ENCODE measurements around the gene PGAP3.

Gene PGAP3

GRCh38 chr17:39694593-39694992 lies 6.7 kb upstream of the PGAP3 start:
- Histone ChIP-seq H2AFZ (ENCODE audit: low read depth, low read length) (no peak overlapping the region), H3K27ac (ENCODE audit: low read length, poor library complexity, severe bottlenecking) (no peak overlapping the region), H3K4ac (ENCODE audit: low read depth in 1 of 2, low read length in 2 of 2) (no peak overlapping the region), H3K9ac (ENCODE audit: low read length) (no peak overlapping the region), H3K18ac (ENCODE audit: low read depth in 1 of 2, low read length in 2 of 2) (no peak overlapping the region), H3K79me1 (replicated peaks; ENCODE audit: low read length, poor library complexity, severe bottlenecking) (no peaks in the 10 kb centered on the region), H3K4me1 (ENCODE audit: control insufficient read depth, insufficient read depth, low read depth, low read length) (peaks cover 20% of the 10 kb centered on the region), H3K27me3 (ENCODE audit: control insufficient read depth in 1 of 2, insufficient read depth in 1 of 2, low read length in 2 of 2) (no peaks in the 10 kb centered on the region), H2AK5ac (ENCODE audit: low read length, severe bottlenecking) (peak overlapping the region; percentile 1), H3K4me3 (ENCODE audit: insufficient read depth in 1 of 2, low read depth in 1 of 2, low read length in 2 of 2) (no peak overlapping the region), H3K36me3 (ENCODE audit: control insufficient read depth in 1 of 2, insufficient read depth in 2 of 2, low read depth in 1 of 2, low read length in 2 of 2) (no peaks in the 10 kb centered on the region), H3K4me2 (ENCODE audit: low read length, poor library complexity, severe bottlenecking) (no peak overlapping the region), H4K8ac (ENCODE audit: low read length) (no peak overlapping the region), H2BK12ac (ENCODE audit: low read length in 2 of 2) (no peak overlapping the region), H4K91ac (ENCODE audit: low read length) (no peak overlapping the region), H2BK120ac (ENCODE audit: low read depth, low read length) (no peak overlapping the region), H2BK5ac (ENCODE audit: low read depth, low read length, poor library complexity, severe bottlenecking) (no peak overlapping the region), H2BK15ac (ENCODE audit: low read depth, poor library complexity, severe bottlenecking) (no peak overlapping the region), H3K9me3 (ENCODE audit: control insufficient read depth, low read length) (no peaks in the 10 kb centered on the region), H3K14ac (ENCODE audit: low read length in 2 of 2) (no peak overlapping the region), H3K23ac (ENCODE audit: low read length in 2 of 2) (no peak overlapping the region)
- DNase-seq = no peak
- 89% methylated on average over 5 of the region's 5 CpGs for WGBS

- WGBS = 19% methylated on average over 2 of the region's 3 CpGs
Measured at GRCh38 chr17:39688945-39689344, 1.1 kb upstream of the PGAP3 start.

GRCh38 chr17:39688475-39688835 lies 598 bp upstream of the PGAP3 start:
- H4K91ac ChIP-seq (ENCODE audit: low read length) = no peak overlapping the region
- H3K4me1 ChIP-seq (ENCODE audit: control insufficient read depth, insufficient read depth, low read depth, low read length) = peaks cover 4% of the 10 kb centered on the region
- H3K36me3 ChIP-seq (ENCODE audit: control insufficient read depth in 1 of 2, insufficient read depth in 2 of 2, low read depth in 1 of 2, low read length in 2 of 2) = peaks cover 13% of the 10 kb centered on the region in 2 experiments
- H3K18ac ChIP-seq (ENCODE audit: low read depth in 1 of 2, low read length in 2 of 2) = peak overlapping the region in 1 of 2 experiments; percentile 97
- peak overlapping the region; percentile 80 for H3K9ac ChIP-seq (ENCODE audit: low read length)
- H2AFZ ChIP-seq (ENCODE audit: low read depth, low read length) = peak overlapping the region; percentile 33
- no peak overlapping the region for H2BK120ac ChIP-seq (ENCODE audit: low read depth, low read length)
- H4K8ac ChIP-seq (ENCODE audit: low read length) = peak overlapping the region; percentile 86
- H2BK12ac ChIP-seq (ENCODE audit: low read length in 2 of 2) = no peak overlapping the region
- no peak overlapping the region for H3K23ac ChIP-seq (ENCODE audit: low read length in 2 of 2)
- H2BK5ac ChIP-seq (ENCODE audit: low read depth, low read length, poor library complexity, severe bottlenecking) = no peak overlapping the region
- no peaks in the 10 kb centered on the region for H3K79me1 ChIP-seq (replicated peaks; ENCODE audit: low read length, poor library complexity, severe bottlenecking)
- H2BK15ac ChIP-seq (ENCODE audit: low read depth, poor library complexity, severe bottlenecking) = no peak overlapping the region
- peak overlapping the region in 1 of 2 experiments; percentile 78 for H3K4ac ChIP-seq (ENCODE audit: low read depth in 1 of 2, low read length in 2 of 2)
- no peak overlapping the region for H3K14ac ChIP-seq (ENCODE audit: low read length in 2 of 2)
- no peaks in the 10 kb centered on the region for H3K27me3 ChIP-seq (ENCODE audit: control insufficient read depth in 1 of 2, insufficient read depth in 1 of 2, low read length in 2 of 2)
- H3K4me3 ChIP-seq (ENCODE audit: insufficient read depth in 1 of 2, low read depth in 1 of 2, low read length in 2 of 2) = peak overlapping the region in 1 of 2 experiments; percentile 80
- peak; percentile 26 for DNase-seq
- peak overlapping the region; percentile 71 for H3K4me2 ChIP-seq (ENCODE audit: low read length, poor library complexity, severe bottlenecking)
- WGBS = 11% methylated on average over 4 of the region's 6 CpGs
- H3K9me3 ChIP-seq (ENCODE audit: control insufficient read depth, low read length) = no peaks in the 10 kb centered on the region
- peak overlapping the region; percentile 88 for H3K27ac ChIP-seq (ENCODE audit: low read length, poor library complexity, severe bottlenecking)
- H2AK5ac ChIP-seq (ENCODE audit: low read length, severe bottlenecking) = peak overlapping the region; percentile 8

More at GRCh38 chr17:39688945-39689344, 1.1 kb upstream of the PGAP3 start:
- Histone ChIP-seq H3K79me1 (replicated peaks; ENCODE audit: low read length, poor library complexity, severe bottlenecking) (no peaks in the 10 kb centered on the region), H2BK120ac (ENCODE audit: low read depth, low read length) (no peak overlapping the region), H3K9ac (ENCODE audit: low read length) (peak overlapping the region; percentile 80), H2BK5ac (ENCODE audit: low read depth, low read length, poor library complexity, severe bottlenecking) (no peak overlapping the region), H2BK15ac (ENCODE audit: low read depth, poor library complexity, severe bottlenecking) (no peak overlapping the region), H3K4ac (ENCODE audit: low read depth in 1 of 2, low read length in 2 of 2) (peak overlapping the region in 1 of 2 experiments; percentile 4), H4K8ac (ENCODE audit: low read length) (peak overlapping the region; percentile 68), H3K27me3 (ENCODE audit: control insufficient read depth in 1 of 2, insufficient read depth in 1 of 2, low read length in 2 of 2) (no peaks in the 10 kb centered on the region), H3K18ac (ENCODE audit: low read depth in 1 of 2, low read length in 2 of 2) (no peak overlapping the region), H2BK12ac (ENCODE audit: low read length in 2 of 2) (no peak overlapping the region), H3K23ac (ENCODE audit: low read length in 2 of 2) (no peak overlapping the region), H3K36me3 (ENCODE audit: control insufficient read depth in 1 of 2, insufficient read depth in 2 of 2, low read depth in 1 of 2, low read length in 2 of 2) (peaks cover 9 to 10% of the 10 kb centered on the region in 2 experiments), H4K91ac (ENCODE audit: low read length) (no peak overlapping the region), H3K4me1 (ENCODE audit: control insufficient read depth, insufficient read depth, low read depth, low read length) (peaks cover 4% of the 10 kb centered on the region), H2AFZ (ENCODE audit: low read depth, low read length) (no peak overlapping the region), H3K27ac (ENCODE audit: low read length, poor library complexity, severe bottlenecking) (no peak overlapping the region), H2AK5ac (ENCODE audit: low read length, severe bottlenecking) (no peak overlapping the region), H3K4me3 (ENCODE audit: insufficient read depth in 1 of 2, low read depth in 1 of 2, low read length in 2 of 2) (peak overlapping the region in 1 of 2 experiments; percentile 80), H3K14ac (ENCODE audit: low read length in 2 of 2) (no peak overlapping the region), H3K4me2 (ENCODE audit: low read length, poor library complexity, severe bottlenecking) (peak overlapping the region; percentile 71), H3K9me3 (ENCODE audit: control insufficient read depth, low read length) (no peaks in the 10 kb centered on the region)
- DNase-seq = no peak

- Histone ChIP-seq H3K4ac (ENCODE audit: low read depth in 1 of 2, low read length in 2 of 2) (peak overlapping the region in 1 of 2 experiments; percentile 73), H3K4me1 (ENCODE audit: control insufficient read depth, insufficient read depth, low read depth, low read length) (peaks cover 4% of the 10 kb centered on the region), H3K79me1 (replicated peaks; ENCODE audit: low read length, poor library complexity, severe bottlenecking) (no peaks in the 10 kb centered on the region), H2AFZ (ENCODE audit: low read depth, low read length) (peak overlapping the region; percentile 72), H3K27me3 (ENCODE audit: control insufficient read depth in 1 of 2, insufficient read depth in 1 of 2, low read length in 2 of 2) (no peaks in the 10 kb centered on the region), H4K91ac (ENCODE audit: low read length) (no peak overlapping the region), H4K8ac (ENCODE audit: low read length) (peak overlapping the region; percentile 88), H3K27ac (ENCODE audit: low read length, poor library complexity, severe bottlenecking) (peak overlapping the region; percentile 88), H3K14ac (ENCODE audit: low read length in 2 of 2) (no peak overlapping the region), H3K4me3 (ENCODE audit: insufficient read depth in 1 of 2, low read depth in 1 of 2, low read length in 2 of 2) (peak overlapping the region in 1 of 2 experiments; percentile 80), H3K9ac (ENCODE audit: low read length) (no peak overlapping the region), H2AK5ac (ENCODE audit: low read length, severe bottlenecking) (peak overlapping the region; percentile 60), H3K23ac (ENCODE audit: low read length in 2 of 2) (no peak overlapping the region), H2BK120ac (ENCODE audit: low read depth, low read length) (no peak overlapping the region), H3K36me3 (ENCODE audit: control insufficient read depth in 1 of 2, insufficient read depth in 2 of 2, low read depth in 1 of 2, low read length in 2 of 2) (peaks cover 14 to 18% of the 10 kb centered on the region in 2 experiments), H2BK5ac (ENCODE audit: low read depth, low read length, poor library complexity, severe bottlenecking) (no peak overlapping the region), H3K4me2 (ENCODE audit: low read length, poor library complexity, severe bottlenecking) (peak overlapping the region; percentile 68), H2BK12ac (ENCODE audit: low read length in 2 of 2) (no peak overlapping the region), H3K9me3 (ENCODE audit: control insufficient read depth, low read length) (no peaks in the 10 kb centered on the region), H3K18ac (ENCODE audit: low read depth in 1 of 2, low read length in 2 of 2) (no peak overlapping the region), H2BK15ac (ENCODE audit: low read depth, poor library complexity, severe bottlenecking) (peak overlapping the region; percentile 60)
- DNase-seq = no peak
- WGBS = 52% methylated on average over 6 of the region's 6 CpGs
Measured at GRCh38 chr17:39687101-39687545, 734 bp downstream of the PGAP3 start.

All from mesenchymal stem cell (in vitro differentiated cells and primary cell).